OCI-LY3 (cell line): ENCODE results near the gene HS1BP3.

Experiments used
- EZH2phosphoT487 ChIP-seq: fragments of 200-600 bp; shearing (Covaris generic); IDR thresholded peaks from 2 replicates; pipeline ENCODE4 v1.6.1; 2018; ENCODE audit warnings: antibody characterized with exemption, mixed run types, low read depth
- TF ChIP-seq, protein P1 (sequence below): fragments of 200-600, 300-600 bp; sonication (generic); IDR thresholded peaks from 2 replicates; pipeline ENCODE4 v1.5.1; 2014; ENCODE audit warnings: antibody characterized with exemption, low read length, low read depth

DNA sequence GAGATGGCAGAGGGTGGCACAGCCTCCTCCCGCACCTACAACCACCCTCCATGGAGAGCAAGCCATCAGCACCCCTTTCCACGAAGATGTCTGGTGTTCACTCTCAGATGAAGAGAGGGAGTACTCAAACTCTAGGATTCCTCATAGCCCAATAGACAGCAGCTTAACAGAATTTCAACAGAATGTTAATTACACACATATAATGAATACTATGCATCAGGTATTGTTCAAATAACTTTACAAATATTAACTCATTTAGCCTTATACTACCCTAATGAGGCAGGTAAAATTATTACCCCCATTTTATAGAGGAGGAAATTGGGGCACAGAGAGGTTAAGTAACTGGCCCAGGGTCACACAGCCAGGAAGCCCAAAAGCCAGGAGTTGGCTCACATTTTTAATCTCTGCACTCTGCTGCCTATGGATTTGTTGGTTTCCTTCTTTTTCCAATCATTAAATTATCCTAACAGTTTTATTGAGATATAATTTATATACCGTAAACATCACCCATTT lies 39.0 kb downstream of the HS1BP3 start:
- TF ChIP-seq, protein P1, sequence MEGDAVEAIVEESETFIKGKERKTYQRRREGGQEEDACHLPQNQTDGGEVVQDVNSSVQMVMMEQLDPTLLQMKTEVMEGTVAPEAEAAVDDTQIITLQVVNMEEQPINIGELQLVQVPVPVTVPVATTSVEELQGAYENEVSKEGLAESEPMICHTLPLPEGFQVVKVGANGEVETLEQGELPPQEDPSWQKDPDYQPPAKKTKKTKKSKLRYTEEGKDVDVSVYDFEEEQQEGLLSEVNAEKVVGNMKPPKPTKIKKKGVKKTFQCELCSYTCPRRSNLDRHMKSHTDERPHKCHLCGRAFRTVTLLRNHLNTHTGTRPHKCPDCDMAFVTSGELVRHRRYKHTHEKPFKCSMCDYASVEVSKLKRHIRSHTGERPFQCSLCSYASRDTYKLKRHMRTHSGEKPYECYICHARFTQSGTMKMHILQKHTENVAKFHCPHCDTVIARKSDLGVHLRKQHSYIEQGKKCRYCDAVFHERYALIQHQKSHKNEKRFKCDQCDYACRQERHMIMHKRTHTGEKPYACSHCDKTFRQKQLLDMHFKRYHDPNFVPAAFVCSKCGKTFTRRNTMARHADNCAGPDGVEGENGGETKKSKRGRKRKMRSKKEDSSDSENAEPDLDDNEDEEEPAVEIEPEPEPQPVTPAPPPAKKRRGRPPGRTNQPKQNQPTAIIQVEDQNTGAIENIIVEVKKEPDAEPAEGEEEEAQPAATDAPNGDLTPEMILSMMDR: no peak
- TF ChIP-seq EZH2phosphoT487: no peak
